GM19025 (cell line): ENCODE measurements around the gene ENTPD2.
"Not testable (repeated sequence)": the region's sequence is repeated elsewhere in the genome, so short reads cannot be mapped to it uniquely, and the experiment has no call there.

Experiments
- ATAC-seq: cut with Tn5 transposase; IDR thresholded peaks from one replicate; pipeline ENCODE4 v1.9.1; 2021; ENCODE audit warnings: mild to moderate bottlenecking, low read depth, moderate library complexity; ENCODE audit not compliant: unreplicated experiment

Gene ENTPD2

GRCh38 chr9:137048655-137049543 is 5.0 kb downstream of the ENTPD2 start:
- no peak for ATAC-seq

DNA sequence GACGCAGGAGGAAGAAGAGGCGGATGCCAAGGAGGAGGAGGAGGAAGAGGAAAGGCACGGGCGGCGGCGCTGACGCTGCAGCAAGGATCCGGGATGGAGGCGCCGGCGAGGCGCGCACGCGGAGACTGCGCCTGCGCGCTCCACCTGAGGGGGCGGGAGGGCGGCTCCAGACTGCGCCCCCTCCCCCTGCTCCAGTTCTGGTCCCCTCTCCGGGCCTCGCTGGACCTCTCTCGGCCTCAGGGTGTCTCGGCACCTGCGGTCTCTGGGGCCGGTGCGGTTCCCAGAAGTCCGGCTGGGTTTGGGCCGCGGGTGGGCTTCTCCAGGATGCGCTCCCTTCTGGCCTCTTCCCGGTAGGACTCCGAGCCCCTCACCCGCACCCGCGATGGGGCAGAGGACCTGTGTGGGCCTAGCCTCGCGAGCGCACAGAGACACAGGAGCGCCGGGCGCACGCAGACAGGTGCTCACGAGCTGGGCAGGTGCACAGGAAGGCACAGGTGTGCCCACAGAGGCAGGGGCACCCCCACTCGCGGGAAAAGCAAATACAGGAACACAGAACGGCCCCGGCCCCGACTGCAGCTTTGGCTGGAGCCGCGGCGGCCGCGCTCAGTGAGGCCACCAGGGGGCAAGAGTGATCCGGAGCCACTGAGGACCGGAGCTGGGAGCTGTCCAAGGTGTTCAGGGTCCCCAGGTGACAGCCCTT is 7.6 kb downstream of the ENTPD2 start, which contains the start of gene NPDC1:
Gene NPDC1, minus strand, starts transcription at position 90 of the 700 bp plus-strand sequence. CDS start 188 bp downstream, outside the sequence.
- ATAC-seq, result no peak

- no peak for ATAC-seq
Measured at GRCh38 chr9:137045294-137046087, 8.4 kb downstream of the ENTPD2 start.

- no peak for ATAC-seq
Measured at GRCh38 chr9:137044502-137045177, 9.2 kb downstream of the ENTPD2 start.

DNA sequence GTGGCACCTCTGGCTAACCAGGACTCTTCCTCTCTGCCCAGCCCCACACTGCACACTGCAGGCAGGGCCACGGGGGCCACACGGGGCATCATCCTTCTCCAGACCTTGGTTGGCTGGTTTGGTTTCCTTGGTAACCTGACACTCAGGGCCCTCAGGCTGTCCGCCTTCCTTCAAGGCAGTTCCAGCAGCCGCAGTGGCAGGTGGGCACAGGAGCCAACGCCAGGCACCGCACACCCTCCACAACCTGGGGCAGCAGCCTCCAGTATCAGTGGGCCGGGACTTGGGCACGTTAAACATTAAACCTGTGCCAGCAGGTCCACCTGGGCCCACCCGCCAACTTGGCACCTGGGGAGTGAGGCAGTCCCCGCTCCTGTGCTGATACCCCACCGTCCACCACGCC is 9.8 kb downstream of the ENTPD2 start:
- ATAC-seq, result no peak

- ATAC-seq, result no peak
Measured at GRCh38 chr9:137042751-137043727, 10.8 kb downstream of the ENTPD2 start.

DNA sequence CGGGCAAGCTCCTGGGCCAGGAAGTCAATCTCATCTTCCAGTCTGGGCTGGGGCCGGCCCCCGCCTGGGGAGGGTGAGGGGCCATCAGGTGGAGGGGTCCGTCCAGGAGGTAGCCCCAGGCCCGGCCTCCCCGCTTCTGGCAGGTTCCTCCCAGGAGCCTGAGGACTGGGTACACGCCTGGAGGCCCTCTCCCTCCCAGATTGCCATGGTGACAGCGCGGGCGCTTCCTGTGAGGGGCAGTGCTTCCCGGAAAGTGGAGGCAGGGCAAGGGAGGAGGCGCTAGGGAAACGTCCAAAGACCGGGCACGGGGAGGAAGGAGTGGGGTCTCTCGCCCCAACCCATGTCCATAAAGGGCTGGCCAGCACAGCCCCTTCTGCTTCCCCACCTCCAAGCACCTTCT is 12.7 kb downstream of the ENTPD2 start:
- ATAC-seq, result no peak

DNA sequence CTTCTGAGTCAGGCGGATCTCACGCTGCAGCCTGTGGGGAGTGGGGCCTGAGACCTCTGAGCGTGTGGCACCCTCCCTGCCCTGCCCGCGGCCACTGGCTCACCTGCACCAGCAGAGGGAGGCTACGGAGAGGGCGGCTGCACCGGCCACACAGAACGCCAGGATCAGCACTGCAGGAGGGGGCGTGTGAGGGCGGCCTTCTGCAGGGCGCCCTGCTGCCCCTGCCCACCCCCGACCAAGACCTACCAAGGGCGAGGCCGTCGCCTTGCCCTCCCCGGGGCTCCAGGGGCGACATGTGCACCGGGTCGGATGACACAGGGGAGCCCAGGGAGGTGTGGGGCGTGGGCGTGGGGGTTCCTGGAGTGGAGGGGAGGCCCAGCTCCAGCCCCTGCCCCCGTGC is 13.3 kb downstream of the ENTPD2 start:
- ATAC-seq, result no peak

GRCh38 chr9:137039611-137040366 is 14.1 kb downstream of the ENTPD2 start:
- no peak for ATAC-seq

DNA sequence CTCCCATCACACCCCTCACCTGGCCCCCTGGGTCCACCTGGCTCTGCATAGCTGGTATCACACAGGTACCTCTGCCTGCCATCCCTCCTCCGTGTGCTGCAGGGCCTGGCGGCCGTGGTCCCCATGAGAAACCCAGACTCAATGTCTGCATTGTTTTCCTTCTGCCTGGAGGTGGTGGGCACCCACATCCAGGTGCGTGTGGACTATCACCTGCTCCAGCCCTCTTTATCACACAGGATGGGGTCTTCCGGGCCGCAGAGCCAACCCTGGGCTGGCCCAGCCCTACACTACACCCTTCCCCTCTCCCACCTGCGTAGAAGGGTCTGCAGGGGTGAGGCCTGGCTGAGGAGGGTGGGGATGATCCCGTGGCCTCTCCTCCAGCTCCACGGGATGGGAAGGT is 14.9 kb downstream of the ENTPD2 start:
- no peak for ATAC-seq

DNA sequence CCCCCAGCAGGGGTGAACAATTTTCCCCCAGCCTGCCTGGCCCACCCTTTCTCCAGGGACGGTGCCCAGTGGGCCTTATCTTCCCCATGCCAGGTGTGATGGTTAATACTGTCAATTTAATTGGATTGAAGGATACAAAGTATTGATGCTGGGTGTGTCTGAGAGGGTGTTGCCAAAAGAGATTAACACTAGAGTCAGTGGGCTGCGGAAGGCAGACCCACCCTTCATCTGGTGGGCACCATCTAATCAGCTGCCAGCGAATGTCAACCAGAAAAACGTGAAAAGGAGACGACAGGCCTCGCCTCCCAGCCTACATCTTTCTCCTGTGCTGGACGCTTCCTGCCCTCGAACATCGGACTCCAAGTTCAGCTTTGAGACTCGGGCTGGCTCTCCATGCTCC is 16.4 kb downstream of the ENTPD2 start:
- ATAC-seq, result no peak

DNA sequence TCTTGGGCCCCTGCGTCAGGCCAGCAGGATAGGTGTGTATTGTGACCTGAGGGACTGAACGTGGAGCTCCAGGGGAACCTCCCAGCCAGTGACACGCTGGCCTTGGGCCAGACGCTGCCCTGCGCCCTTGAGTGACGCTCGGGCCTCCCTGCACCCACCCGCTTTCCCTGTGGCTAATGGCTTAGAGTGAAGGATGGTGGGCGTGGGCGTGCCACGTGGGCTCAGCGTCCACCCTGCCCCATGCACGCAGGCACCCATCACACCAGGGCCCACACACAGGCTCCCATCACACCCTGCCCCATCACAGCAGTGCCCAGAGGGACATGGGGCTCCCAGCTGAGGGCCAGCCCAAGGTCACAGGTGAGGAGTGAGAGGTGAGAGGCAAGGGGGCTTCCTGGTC is 16.8 kb downstream of the ENTPD2 start:
- no peak for ATAC-seq

- no peak for ATAC-seq
Measured at GRCh38 chr9:137035937-137036336, 17.9 kb downstream of the ENTPD2 start.

DNA sequence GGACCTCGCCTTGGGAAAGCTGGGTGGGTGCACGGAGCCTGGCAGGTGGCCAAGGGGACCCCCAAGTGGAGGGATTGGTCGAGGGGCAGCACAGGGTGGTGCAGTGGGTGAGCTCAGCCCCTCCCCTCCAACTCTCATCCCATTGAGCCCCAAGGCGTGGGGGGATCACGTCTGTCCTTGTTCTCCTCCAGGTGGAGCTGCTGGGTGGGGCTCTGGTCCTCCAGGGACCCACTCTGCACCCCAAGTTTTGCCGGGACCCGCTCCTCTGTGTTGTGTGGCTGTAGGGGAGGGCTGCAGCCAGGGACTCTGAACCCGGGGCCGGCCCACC is 18.4 kb downstream of the ENTPD2 start:
- ATAC-seq, result no peak

- ATAC-seq, result no peak
Measured at GRCh38 chr9:137034709-137035506, 19.0 kb downstream of the ENTPD2 start.

- no peak for ATAC-seq
Measured at GRCh38 chr9:137034039-137034708, 19.7 kb downstream of the ENTPD2 start.

- ATAC-seq, result not testable (repeated sequence)
Measured at GRCh38 chr9:137033481-137033880, 20.4 kb downstream of the ENTPD2 start.
